ENCODE measurements around the gene MBD6.

- TF ChIP-seq CTCF (IDR thresholded peaks at IDR 0.05; ENCODE audit: low read length) (no peak), EZH2 (optimal IDR thresholded peaks at IDR 0.05; ENCODE audit: low read depth, low read length) (no peak)
These were observed 19.1 kb downstream of the MBD6 start for GRCh38 chr12:57541717-57542116.

Measured in MM.1S (cell line).